Memory B cell (primary cell): ENCODE measurements around the gene FXR2.
A peak's percentile ranks its signal among the peaks of the same experiment; 100 is the strongest.
"Not testable (repeated sequence)": the region's sequence is repeated elsewhere in the genome, so short reads cannot be mapped to it uniquely, and the experiment has no call there.

Experiments used
- ATAC-seq: fragments of 150-1000 bp; cut with Tn5 transposase; 2 replicates; pipeline ENCODE4 v1.10.0; 2021; ENCODE audit warnings: low read depth, mild to moderate bottlenecking, moderate library complexity
- DNase-seq, 2 donors: peaks; one replicate each; pipeline ENCODE4 v3.0.0; 2022; ENCODE audit warnings: low spot score in 2 of 2
- H3K27ac Mint-ChIP-seq: one replicate; pipeline ENCODE4 v1.8.0; 2022; ENCODE audit warnings: mild to moderate bottlenecking, moderate library complexity, mixed read lengths
- H3K27me3 Mint-ChIP-seq: one replicate; pipeline ENCODE4 v1.8.0; 2022; ENCODE audit warnings: mixed read lengths
- H3K36me3 Mint-ChIP-seq: one replicate; pipeline ENCODE4 v1.8.0; 2022; ENCODE audit warnings: mild to moderate bottlenecking, mixed read lengths
- H3K4me1 Mint-ChIP-seq: one replicate; pipeline ENCODE4 v1.8.0; 2022; ENCODE audit warnings: mixed read lengths
- H3K4me3 Mint-ChIP-seq: one replicate; pipeline ENCODE4 v1.8.0; 2022; ENCODE audit warnings: mild to moderate bottlenecking, moderate library complexity, mixed read lengths
- H3K9me3 Mint-ChIP-seq: one replicate; pipeline ENCODE4 v1.8.0; 2022; ENCODE audit warnings: mixed read lengths

Gene FXR2

GRCh38 chr17:7615265-7615747 is 609 bp upstream of the FXR2 start:
- H3K27me3 Mint-ChIP-seq: no peaks in the 10 kb centered on the region
- H3K27ac Mint-ChIP-seq: peak overlapping the region; percentile 92
- peak overlapping the region; percentile 87 for H3K4me3 Mint-ChIP-seq
- peaks cover 26% of the 10 kb centered on the region for H3K4me1 Mint-ChIP-seq
- peaks cover 3% of the 10 kb centered on the region for H3K36me3 Mint-ChIP-seq
- DNase-seq (no peak), ATAC-seq (peak; percentile 27)
- H3K9me3 Mint-ChIP-seq: no peaks in the 10 kb centered on the region

GRCh38 chr17:7613769-7614424 is 800 bp downstream of the FXR2 start:
- peak overlapping the region; percentile 54 for H3K27ac Mint-ChIP-seq
- H3K4me3 Mint-ChIP-seq: peak overlapping the region; percentile 83
- ATAC-seq (no peak), DNase-seq (no peak)
- H3K9me3 Mint-ChIP-seq: no peaks in the 10 kb centered on the region
- H3K36me3 Mint-ChIP-seq: peaks cover 4% of the 10 kb centered on the region
- peaks cover 31% of the 10 kb centered on the region for H3K4me1 Mint-ChIP-seq
- no peaks in the 10 kb centered on the region for H3K27me3 Mint-ChIP-seq

- DNase-seq: no peak
- no peaks in the 10 kb centered on the region for H3K9me3 Mint-ChIP-seq
- H3K4me1 Mint-ChIP-seq: peaks cover 31% of the 10 kb centered on the region
- peak overlapping the region; percentile 53 for H3K4me3 Mint-ChIP-seq
- no peak overlapping the region for H3K27ac Mint-ChIP-seq
- ATAC-seq: no peak
- no peaks in the 10 kb centered on the region for H3K27me3 Mint-ChIP-seq
- H3K36me3 Mint-ChIP-seq: peaks cover 6% of the 10 kb centered on the region
These were observed 2.4 kb downstream of the FXR2 start for GRCh38 chr17:7612294-7612640.

- no peak for ATAC-seq
- peaks cover 31% of the 10 kb centered on the region for H3K4me1 Mint-ChIP-seq
- peaks cover 6% of the 10 kb centered on the region for H3K36me3 Mint-ChIP-seq
- no peak for DNase-seq
- no peaks in the 10 kb centered on the region for H3K9me3 Mint-ChIP-seq
- H3K4me3 Mint-ChIP-seq: peak overlapping the region; percentile 18
- no peak overlapping the region for H3K27ac Mint-ChIP-seq
- H3K27me3 Mint-ChIP-seq: no peaks in the 10 kb centered on the region
These were observed 2.9 kb downstream of the FXR2 start for GRCh38 chr17:7611635-7612293.

GRCh38 chr17:7610641-7611040 is 4.1 kb downstream of the FXR2 start:
- peaks cover 34% of the 10 kb centered on the region for H3K4me1 Mint-ChIP-seq
- no peaks in the 10 kb centered on the region for H3K27me3 Mint-ChIP-seq
- H3K27ac Mint-ChIP-seq: no peak overlapping the region
- DNase-seq (no peak), ATAC-seq (no peak)
- H3K4me3 Mint-ChIP-seq: no peak overlapping the region
- no peaks in the 10 kb centered on the region for H3K9me3 Mint-ChIP-seq
- peaks cover 6% of the 10 kb centered on the region for H3K36me3 Mint-ChIP-seq

GRCh38 chr17:7606280-7606679 is 8.4 kb downstream of the FXR2 start:
- ATAC-seq: no peak
- Mint-ChIP-seq H3K4me3 (no peak overlapping the region), H3K27me3 (no peaks in the 10 kb centered on the region), H3K27ac (no peak overlapping the region), H3K36me3 (peaks cover 20% of the 10 kb centered on the region), H3K4me1 (peaks cover 13% of the 10 kb centered on the region), H3K9me3 (no peaks in the 10 kb centered on the region)
- no peak for DNase-seq

GRCh38 chr17:7597561-7597960 is 17.1 kb downstream of the FXR2 start:
- not testable (repeated sequence) for H3K27ac Mint-ChIP-seq, ATAC-seq, H3K4me3 Mint-ChIP-seq, H3K4me1 Mint-ChIP-seq, DNase-seq, H3K9me3 Mint-ChIP-seq, H3K27me3 Mint-ChIP-seq
- peaks cover 38% of the 10 kb centered on the region for H3K36me3 Mint-ChIP-seq

DNA sequence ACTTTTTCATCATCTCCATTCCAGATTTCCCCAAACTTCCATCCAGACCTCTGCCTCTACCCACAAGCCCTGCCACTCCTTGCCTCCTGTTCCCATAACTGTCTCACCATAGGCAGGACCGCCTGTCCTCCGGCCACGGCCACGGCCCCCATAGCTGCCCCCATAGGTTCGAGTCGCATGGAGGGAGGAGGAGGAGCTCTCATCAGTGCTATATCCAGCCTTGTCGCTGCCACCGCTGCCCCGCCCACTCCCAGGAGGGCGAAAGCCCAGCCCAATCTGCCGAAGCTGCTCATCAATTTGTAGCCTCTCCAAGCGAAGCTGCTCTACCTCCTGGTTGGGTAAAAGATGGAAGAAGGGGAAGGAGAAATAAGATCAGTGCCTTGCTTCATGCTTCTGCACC is 21.4 kb downstream of the FXR2 start:
- Mint-ChIP-seq H3K27ac (no peak overlapping the region), H3K27me3 (no peaks in the 10 kb centered on the region), H3K4me3 (no peak overlapping the region), H3K4me1 (no peaks in the 10 kb centered on the region), H3K36me3 (peaks cover 38% of the 10 kb centered on the region), H3K9me3 (no peaks in the 10 kb centered on the region)
- no peak for DNase-seq
- no peak for ATAC-seq

DNA sequence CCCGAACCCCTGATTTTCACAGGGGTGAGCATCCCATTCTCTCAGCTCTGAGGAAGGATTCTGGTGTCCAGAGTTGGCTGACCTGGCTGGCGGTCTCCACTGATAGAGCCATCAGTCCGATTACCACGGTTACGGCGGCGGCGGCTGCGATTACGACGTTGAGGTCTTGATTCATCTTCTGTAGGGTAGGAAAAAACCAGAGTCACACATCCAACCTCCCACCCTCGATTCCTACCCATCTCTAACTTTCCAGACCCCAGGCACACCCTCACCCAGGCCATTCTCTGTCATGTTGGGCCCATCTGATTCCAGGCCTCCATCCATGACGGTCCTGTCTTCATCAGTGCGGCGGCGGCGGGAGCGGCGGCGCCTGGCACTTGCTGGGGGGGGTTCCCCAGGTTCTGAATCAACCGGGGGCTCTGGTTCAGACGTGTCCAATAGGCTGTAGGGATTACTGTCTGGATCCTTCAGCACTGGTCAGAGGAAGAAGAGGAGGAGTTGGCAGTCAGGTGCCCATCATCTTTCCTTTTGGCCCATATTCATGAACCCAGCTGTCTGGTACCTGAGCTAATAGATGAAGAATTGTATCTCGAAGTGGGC is 22.2 kb downstream of the FXR2 start:
- no peak for DNase-seq
- Mint-ChIP-seq H3K27me3 (no peaks in the 10 kb centered on the region), H3K4me1 (no peaks in the 10 kb centered on the region), H3K4me3 (no peak overlapping the region), H3K27ac (no peak overlapping the region), H3K36me3 (peaks cover 40% of the 10 kb centered on the region), H3K9me3 (no peaks in the 10 kb centered on the region)
- ATAC-seq: no peak

DNA sequence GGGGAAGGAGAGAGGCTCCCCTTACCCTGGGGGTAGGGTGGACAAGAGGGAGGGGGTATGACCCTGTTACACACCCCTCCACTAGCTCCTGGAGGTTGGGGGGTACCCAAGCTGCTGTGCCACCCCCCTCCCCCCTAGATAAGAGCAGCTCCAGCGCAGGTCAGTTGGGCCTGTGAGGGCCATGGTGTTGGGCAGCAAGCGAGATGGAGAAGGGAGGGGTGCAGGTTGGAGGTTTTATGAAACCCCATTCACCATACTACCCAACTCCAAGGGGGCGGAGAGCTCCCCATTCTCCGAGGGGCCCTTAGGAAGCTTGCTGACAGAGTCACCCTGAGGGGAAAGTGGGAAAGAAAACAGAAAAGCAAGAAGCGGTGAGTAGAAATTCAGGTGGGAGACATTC is 23.1 kb downstream of the FXR2 start:
- Mint-ChIP-seq H3K36me3 (peaks cover 39% of the 10 kb centered on the region), H3K4me1 (no peaks in the 10 kb centered on the region), H3K27ac (no peak overlapping the region), H3K9me3 (no peaks in the 10 kb centered on the region), H3K4me3 (no peak overlapping the region), H3K27me3 (no peaks in the 10 kb centered on the region)
- no peak for ATAC-seq
- no peak for DNase-seq

- DNase-seq (no peak), ATAC-seq (no peak)
- peaks cover 37% of the 10 kb centered on the region for H3K36me3 Mint-ChIP-seq
- no peak overlapping the region for H3K27ac Mint-ChIP-seq
- no peaks in the 10 kb centered on the region for H3K27me3 Mint-ChIP-seq
- H3K9me3 Mint-ChIP-seq: no peaks in the 10 kb centered on the region
- H3K4me3 Mint-ChIP-seq: no peak overlapping the region
- peaks cover under 1% of the 10 kb centered on the region for H3K4me1 Mint-ChIP-seq
These were observed 24.0 kb downstream of the FXR2 start for GRCh38 chr17:7590743-7591142.

DNA sequence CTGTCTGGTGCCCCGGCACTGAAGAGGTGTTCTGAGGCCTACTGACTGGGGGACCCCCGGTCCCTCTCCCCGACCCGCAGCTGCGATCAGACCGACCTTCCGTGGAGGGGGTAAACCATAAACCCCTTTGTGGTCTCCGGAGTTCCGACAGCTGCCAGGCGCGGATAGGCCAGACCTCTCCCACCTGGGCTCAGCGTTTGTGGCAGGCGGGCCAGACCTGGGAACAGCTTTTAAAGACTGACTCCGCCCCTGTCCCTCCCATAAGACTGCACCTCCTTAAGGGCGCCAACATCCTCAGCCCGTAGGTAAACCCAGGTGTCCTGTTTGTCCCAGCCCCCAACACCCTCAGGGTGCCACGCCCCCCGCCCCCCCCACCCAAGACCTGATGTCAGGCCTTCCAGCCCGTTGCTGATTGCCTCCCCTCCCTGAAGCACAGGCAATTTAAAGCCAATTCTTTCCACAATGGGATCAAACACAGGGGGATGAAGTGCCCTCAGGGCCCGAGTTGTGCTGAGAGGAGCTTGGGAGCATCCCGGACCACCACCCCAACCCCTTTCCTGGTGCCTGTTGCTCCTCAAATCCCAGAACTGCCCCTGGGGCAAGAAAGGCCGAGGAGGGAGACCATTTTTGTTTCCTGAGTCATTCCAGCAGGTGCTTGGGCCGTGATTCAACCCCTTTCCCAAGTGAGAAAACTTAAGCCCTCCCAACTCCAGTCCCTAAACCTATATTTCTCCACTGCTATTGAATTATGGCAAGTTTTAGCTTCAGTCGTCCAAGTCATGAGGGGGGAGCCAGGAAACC is 24.6 kb downstream of the FXR2 start, which contains the start of gene SOX15:
TSS of gene SOX15 (minus strand) at position 204 of the 801 bp plus-strand sequence. CDS start 418 bp downstream, outside the sequence.
- ATAC-seq: no peak
- H3K4me3 Mint-ChIP-seq: no peak within 1 kb of the TSS
- H3K36me3 Mint-ChIP-seq: peaks cover 32% of the 10 kb centered on the region
- peaks cover 2% of the 10 kb centered on the region for H3K4me1 Mint-ChIP-seq
- DNase-seq: no peak
- H3K27me3 Mint-ChIP-seq: no peaks in the 10 kb centered on the region
- H3K9me3 Mint-ChIP-seq: no peaks in the 10 kb centered on the region
- no peak within 1 kb of the TSS for H3K27ac Mint-ChIP-seq

DNA sequence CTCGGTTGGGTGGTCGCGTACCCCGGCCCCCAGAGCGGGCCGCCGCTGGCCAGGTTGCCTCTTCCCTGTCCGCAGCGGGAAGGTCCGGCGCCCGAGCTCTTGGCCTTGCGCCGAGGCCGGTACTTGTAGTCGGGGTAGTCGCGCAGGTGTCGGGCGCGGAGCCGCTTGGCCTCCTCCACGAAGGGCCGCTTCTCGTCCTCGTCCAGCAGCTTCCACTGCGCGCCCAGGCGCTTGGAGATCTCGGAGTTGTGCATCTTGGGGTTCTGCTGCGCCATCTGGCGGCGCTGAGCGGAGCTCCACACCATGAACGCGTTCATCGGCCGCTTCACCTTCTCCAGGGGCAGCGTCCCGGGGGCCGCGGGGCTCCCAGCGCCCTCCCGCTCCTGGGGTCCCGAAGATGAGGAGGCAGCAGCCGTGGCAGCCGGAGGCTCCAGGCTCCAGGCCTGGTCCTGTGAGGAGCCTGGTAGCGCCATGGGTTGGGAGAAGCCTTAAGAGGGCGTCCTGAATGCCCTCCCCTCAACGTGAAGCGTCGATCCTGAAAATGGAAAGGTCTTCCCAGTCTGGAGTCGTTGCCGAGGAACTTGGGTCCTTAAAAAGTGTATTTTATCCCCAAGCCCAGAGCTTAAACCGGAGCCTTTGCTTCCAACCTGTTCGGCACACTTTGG is 25.4 kb downstream of the FXR2 start:
- Mint-ChIP-seq H3K9me3 (no peaks in the 10 kb centered on the region), H3K4me1 (peaks cover 6% of the 10 kb centered on the region), H3K27ac (no peak overlapping the region), H3K27me3 (no peaks in the 10 kb centered on the region), H3K4me3 (no peak overlapping the region), H3K36me3 (peaks cover 30% of the 10 kb centered on the region)
- ATAC-seq (peak; percentile 94), DNase-seq (peak; percentile 66 to 74)
